ENCODE results near the gene HEY2.

Gene HEY2

DNA sequence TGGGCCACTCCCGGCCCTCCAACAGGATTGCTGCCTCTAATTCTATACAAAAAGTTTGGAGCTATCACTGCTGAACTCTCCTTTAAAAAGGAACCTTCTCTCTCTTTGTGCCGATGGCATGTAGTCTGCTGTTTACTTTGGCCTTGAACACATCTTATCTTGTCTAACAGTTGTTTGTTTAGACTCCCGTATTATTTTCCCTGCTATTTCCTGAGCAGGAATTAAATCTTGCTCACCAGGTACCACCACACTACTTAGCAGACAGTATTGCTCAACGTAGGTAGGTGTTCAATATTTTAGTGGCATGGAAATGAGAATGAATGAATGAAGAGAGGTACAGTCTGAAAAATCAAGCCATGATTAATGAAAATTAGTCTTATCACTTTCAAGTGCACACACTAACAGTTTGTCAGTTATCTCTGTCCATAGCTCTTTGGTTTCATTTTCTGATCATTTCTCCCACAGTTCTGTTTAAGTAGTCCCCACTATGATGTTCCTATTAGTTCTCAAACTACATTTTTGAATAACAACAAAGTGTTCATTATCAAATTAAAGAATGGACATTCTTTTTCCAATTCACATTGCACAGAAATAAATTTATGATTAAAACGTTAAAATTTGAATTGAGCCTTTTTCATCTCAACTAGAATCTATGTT, 6.8 kb upstream of the HEY2 start:
- TF ChIP-seq, protein P1, sequence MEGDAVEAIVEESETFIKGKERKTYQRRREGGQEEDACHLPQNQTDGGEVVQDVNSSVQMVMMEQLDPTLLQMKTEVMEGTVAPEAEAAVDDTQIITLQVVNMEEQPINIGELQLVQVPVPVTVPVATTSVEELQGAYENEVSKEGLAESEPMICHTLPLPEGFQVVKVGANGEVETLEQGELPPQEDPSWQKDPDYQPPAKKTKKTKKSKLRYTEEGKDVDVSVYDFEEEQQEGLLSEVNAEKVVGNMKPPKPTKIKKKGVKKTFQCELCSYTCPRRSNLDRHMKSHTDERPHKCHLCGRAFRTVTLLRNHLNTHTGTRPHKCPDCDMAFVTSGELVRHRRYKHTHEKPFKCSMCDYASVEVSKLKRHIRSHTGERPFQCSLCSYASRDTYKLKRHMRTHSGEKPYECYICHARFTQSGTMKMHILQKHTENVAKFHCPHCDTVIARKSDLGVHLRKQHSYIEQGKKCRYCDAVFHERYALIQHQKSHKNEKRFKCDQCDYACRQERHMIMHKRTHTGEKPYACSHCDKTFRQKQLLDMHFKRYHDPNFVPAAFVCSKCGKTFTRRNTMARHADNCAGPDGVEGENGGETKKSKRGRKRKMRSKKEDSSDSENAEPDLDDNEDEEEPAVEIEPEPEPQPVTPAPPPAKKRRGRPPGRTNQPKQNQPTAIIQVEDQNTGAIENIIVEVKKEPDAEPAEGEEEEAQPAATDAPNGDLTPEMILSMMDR (IDR thresholded peaks at IDR 0.05; ENCODE audit: low read depth, low read length) = no peak
- H3K4me3 ChIP-seq (replicated peaks in 1 of 2; ENCODE audit: low read depth in 2 of 2, low read length in 2 of 2) = no peak overlapping the region
- DNase-seq (ENCODE audit: low read depth in 2 of 2) = no peak

DNA sequence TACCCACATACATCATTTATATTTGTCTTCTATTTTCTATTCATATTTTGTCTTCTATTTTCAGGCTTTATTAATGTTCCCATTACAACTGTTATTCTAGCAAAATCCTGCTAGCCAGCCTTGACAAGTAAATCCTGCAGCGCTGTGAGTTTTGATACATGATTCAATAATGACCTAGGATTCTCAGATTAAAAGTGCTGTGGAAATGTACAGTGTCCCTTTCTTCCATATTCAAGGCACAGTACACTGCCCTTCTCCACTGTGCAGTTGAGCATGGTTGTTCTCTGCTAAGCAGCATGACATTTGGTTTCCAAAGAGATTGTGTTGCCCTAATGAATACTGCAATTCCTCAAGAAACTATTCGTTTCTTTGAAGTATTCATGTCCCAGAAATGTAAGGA, 5.8 kb upstream of the HEY2 start:
- DNase-seq (ENCODE audit: low read depth in 2 of 2) = no peak
- no peak overlapping the region for H3K4me3 ChIP-seq (replicated peaks in 1 of 2; ENCODE audit: low read depth in 2 of 2, low read length in 2 of 2)
- TF ChIP-seq, protein P1 (IDR thresholded peaks at IDR 0.05; ENCODE audit: low read depth, low read length) = no peak

DNA sequence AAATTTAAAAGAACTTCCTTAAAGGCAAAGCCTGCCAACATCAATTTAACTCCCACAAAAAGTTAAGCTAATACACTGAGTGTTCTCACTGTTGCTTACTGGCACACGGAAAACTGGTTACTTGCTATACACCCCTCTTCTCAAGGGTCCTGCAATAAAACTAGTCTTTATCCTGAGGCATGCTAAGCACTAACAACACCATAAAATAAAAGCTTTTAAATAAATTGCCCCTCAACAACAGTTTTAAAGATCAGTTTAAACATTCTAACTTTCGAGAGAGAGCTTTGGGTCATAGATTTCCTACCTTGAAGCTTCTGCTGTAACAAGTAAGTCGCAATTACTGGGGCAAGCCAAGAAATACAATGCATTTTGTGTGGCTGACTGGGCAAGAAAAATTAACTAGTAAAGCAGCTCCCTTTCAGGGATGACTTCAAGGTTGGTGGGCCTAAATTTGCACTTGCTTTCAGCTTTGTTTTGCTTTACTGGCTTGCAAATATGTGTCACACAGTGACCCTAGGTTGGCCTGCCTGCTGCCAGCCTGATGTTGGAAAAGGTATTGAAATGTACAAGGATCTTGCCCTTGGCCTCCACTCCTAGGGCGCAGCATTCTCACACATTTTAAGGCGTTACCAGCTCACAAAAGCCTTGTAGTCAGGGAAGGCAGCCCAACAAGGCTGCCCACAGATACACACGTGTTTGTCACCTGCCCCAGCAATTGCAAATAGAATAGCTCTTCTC, 4.0 kb upstream of the HEY2 start:
- DNase-seq (ENCODE audit: low read depth in 2 of 2) = no peak
- TF ChIP-seq, protein P1 (IDR thresholded peaks at IDR 0.05; ENCODE audit: low read depth, low read length) = no peak
- H3K4me3 ChIP-seq (replicated peaks in 1 of 2; ENCODE audit: low read depth in 2 of 2, low read length in 2 of 2) = no peak overlapping the region

DNA sequence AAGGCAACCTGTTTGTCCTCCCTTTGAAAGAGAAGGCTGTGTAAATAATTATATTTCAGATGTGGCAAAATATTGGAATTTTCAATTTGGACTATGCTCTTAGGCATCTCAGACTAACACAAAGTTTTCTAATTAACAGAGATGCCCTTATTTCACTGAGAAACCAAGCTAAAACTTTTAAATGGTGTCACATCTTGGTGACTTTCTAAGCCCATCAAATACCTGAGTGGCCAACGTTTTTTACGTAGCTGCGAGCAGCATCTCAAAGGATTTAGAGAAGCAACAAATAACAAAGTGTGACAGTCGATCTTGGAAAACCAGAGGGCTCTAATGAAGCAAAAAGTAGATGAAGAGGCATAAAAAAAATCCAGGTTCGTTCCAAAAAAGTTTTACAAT, 3.4 kb upstream of the HEY2 start:
- DNase-seq (ENCODE audit: low read depth in 2 of 2) = no peak
- H3K4me3 ChIP-seq (replicated peaks in 1 of 2; ENCODE audit: low read depth in 2 of 2, low read length in 2 of 2) = peak overlapping the region in 1 of 2 donors; percentile 66
- TF ChIP-seq, protein P1 (IDR thresholded peaks at IDR 0.05; ENCODE audit: low read depth, low read length) = no peak

DNA sequence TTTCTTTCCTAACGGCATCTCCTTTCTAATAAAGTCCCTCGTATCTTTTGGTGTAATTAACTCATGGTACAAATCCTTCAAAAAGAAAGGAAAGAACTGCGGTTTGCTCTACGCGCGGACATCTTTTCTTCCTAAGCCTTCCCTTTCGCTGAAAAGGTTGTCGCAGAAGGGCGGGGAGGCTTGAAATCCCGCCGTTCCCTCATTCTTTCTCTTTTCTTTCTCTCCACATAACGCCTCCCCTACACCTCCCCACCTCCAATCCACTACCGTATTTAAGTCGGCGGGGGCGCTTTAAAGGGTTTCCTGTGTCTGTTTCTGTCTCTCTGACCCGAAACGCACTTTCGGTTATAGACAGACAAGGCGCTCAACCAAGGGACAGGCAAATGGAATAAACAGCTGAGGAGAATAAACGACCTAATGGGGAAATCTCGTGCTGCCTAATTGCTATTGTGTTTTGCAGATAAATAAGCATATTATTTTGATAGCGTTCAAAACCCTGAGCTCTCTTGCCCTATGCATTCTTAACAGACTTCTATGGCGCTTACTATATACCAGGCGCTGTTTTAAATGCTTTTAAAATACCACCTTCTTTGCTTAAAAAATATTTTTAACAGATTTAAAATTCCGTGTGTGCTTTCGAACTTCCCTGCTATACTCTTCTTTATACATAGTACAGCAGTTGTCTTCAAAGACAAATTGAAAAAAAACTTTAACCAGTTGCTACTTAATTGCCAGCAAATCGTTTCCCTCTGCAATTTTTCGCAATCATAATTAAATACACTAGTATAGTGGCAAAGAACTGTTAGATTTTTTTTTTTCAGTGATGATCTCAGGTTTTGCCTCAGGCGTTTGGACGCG, 2.5 kb upstream of the HEY2 start:
- DNase-seq (ENCODE audit: low read depth in 2 of 2) = peak; percentile 61 to 76
- H3K4me3 ChIP-seq (replicated peaks in 1 of 2; ENCODE audit: low read depth in 2 of 2, low read length in 2 of 2) = peak overlapping the region; percentile 46 to 66
- TF ChIP-seq, protein P1 (IDR thresholded peaks at IDR 0.05; ENCODE audit: low read depth, low read length) = no peak

DNA sequence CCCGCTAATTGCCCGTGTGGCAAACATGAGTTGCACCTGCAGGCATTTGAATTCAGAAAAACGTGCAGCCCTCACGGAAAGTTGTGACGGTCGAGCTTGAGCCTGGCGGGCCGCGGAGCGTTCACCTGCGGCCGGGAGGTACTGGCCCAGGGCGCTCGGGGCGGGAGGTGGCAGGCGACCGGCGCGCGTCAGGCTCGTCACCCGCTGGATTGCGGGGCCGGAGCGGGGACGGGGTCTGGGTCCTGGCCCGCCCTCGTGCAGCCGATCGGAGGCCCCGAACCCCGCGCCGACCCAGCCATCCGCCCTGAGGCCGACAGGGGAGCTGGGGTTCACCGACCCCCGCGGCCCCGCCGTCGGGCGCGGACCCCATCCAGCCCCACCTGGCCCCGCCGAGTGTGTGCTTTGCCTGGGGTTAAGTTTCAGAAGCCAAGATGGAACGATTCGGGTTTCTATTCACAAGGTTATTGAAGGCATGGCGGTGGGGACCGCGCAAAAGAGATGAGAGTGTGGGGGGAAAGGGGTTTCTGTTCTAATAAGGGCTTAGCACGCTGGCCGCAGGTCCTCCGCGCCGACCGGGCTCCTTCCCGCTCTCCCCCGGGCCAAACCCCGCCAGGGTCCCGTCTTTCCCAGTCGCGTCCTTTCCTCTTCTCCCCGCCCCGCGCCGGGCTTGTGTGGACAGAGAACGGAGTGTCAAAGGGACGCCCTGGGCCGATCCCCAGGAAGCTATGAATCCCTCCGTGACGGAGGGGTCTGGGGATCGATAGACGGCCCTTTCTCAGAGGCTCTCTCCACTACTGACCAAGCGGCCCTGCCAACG, 1.6 kb upstream of the HEY2 start:
- TF ChIP-seq, protein P1 (IDR thresholded peaks at IDR 0.05; ENCODE audit: low read depth, low read length) = no peak
- peak in 1 of 2 donors; percentile 25 for DNase-seq (ENCODE audit: low read depth in 2 of 2)
- H3K4me3 ChIP-seq (replicated peaks in 1 of 2; ENCODE audit: low read depth in 2 of 2, low read length in 2 of 2) = peak overlapping the region; percentile 49 to 66

All from cardiac fibroblast (primary cell).